Natural killer cell (primary cell): ENCODE measurements around the gene CFAP99. TPM values are rescaled to one million over a fixed set of nuclear protein-coding genes. Genes with fewer than 3 reads are reported as not detected.

ENCODE experiments used
- ATAC-seq, 3 donors: fragments of 150-1000 bp in 2 of 3; fragments of 200-7000 bp in 1 of 3; cut with Tn5 transposase; 1 replicate in 1 of 3; 2 replicates in 2 of 3; pipeline ENCODE4 v1.10.0; 2021; ENCODE audit warnings: mild to moderate bottlenecking in 2 of 3, moderate library complexity in 2 of 3
- DNase-seq, 2 donors: peaks; one replicate each; pipeline versions ENCODE4 v3.0.0 to v3.0.0-alpha.2; 2013 to 2021; ENCODE audit warnings: mixed read lengths in 1 of 2
- H3K27ac ChIP-seq: one replicate; pipeline ENCODE4 v1.5.1; 2013; ENCODE audit warnings: mild to moderate bottlenecking, low read length
- H3K27me3 ChIP-seq: one replicate; pipeline ENCODE4 v1.6.1; 2013; ENCODE audit warnings: low read length; ENCODE audit not compliant: control insufficient read depth, insufficient read depth
- H3K36me3 ChIP-seq: one replicate; pipeline ENCODE4 v1.6.1; 2013; ENCODE audit warnings: low read length; ENCODE audit not compliant: control insufficient read depth, insufficient read depth
- H3K4me1 ChIP-seq: one replicate; pipeline ENCODE4 v1.6.1; 2013; ENCODE audit warnings: low read length; ENCODE audit not compliant: control insufficient read depth, insufficient read depth
- H3K4me3 ChIP-seq: one replicate; pipeline ENCODE4 v1.5.1; 2013; ENCODE audit warnings: low read length
- H3K9me3 ChIP-seq: one replicate; pipeline ENCODE4 v1.6.1; 2013; ENCODE audit warnings: low read length; ENCODE audit not compliant: control insufficient read depth, insufficient read depth
- H3K27ac Mint-ChIP-seq, 2 donors: one replicate each; pipeline ENCODE4 v1.8.0; 2022; ENCODE audit warnings: mild to moderate bottlenecking in 2 of 2, mixed read lengths in 2 of 2, moderate library complexity in 1 of 2
- H3K27me3 Mint-ChIP-seq, 2 donors: one replicate each; pipeline ENCODE4 v1.8.0; 2022; ENCODE audit warnings: low read depth in 2 of 2, mixed read lengths in 2 of 2
- H3K36me3 Mint-ChIP-seq: one replicate; pipeline ENCODE4 v1.8.0; 2022; ENCODE audit warnings: mixed read lengths
- H3K4me1 Mint-ChIP-seq, 2 donors: one replicate each; pipeline ENCODE4 v1.8.0; 2022; ENCODE audit warnings: mixed read lengths in 2 of 2
- H3K4me3 Mint-ChIP-seq: one replicate; pipeline ENCODE4 v1.8.0; 2022; ENCODE audit warnings: mild to moderate bottlenecking, moderate library complexity, mixed read lengths
- H3K9me3 Mint-ChIP-seq, 2 donors: one replicate each; pipeline ENCODE4 v1.8.0; 2022; ENCODE audit warnings: mixed read lengths in 2 of 2
- CTCF ChIP-seq: fragments of 200-600 bp; IDR thresholded peaks from one replicate; pipeline ENCODE4 v1.8.0; 2022; ENCODE audit warnings: antibody characterized with exemption
- WGBS: methylation state at CpG from one replicate; pipeline ENCODE4 v1.1.7; 2013; ENCODE audit warnings: missing lambda C conversion rate; ENCODE audit not compliant: insufficient coverage; 5-methylcytosine and 5-hydroxymethylcytosine counted together
- intact Hi-C: fragments of 100-400 bp; cut with micrococcal nuclease; formaldehyde crosslinking; loops from one replicate; pipeline ENCODE4 v1.14.2; 2022
- total RNA-seq, 4 donors: library from RNA; stranded (reverse); fragments of 120-200 nt in 1 of 4; gene quantifications; one replicate each; pipeline versions ENCODE4 v1.2.3 to v1.2.4, GENCODE V29; 2013 to 2022

CFAP99 gene
- total RNA-seq, 3 donors from 2014 or later (not counting 1 experiment from before 2014, with no cell fraction given) = not detected

GRCh38 chr4:2448589-2448988 lies 29.8 kb downstream of the CFAP99 start:
- ATAC-seq = no peak
- intact Hi-C loops = no loop called here
- Mint-ChIP-seq H3K36me3 (no peaks in the 10 kb centered on the region), H3K9me3 (no peaks in the 10 kb centered on the region), H3K27ac (no peak overlapping the region), H3K4me3 (no peak overlapping the region), H3K4me1 (no peaks in the 10 kb centered on the region), H3K27me3 (no peaks in the 10 kb centered on the region)
- WGBS = 95% methylated on average over 7 of the region's 7 CpGs
- H3K9me3 ChIP-seq = no peaks in the 10 kb centered on the region
- no peak overlapping the region for H3K4me3 ChIP-seq
- H3K27me3 ChIP-seq = no peaks in the 10 kb centered on the region
- H3K36me3 ChIP-seq = no peaks in the 10 kb centered on the region
- no peak for DNase-seq
- TF ChIP-seq CTCF = no peak
- H3K27ac ChIP-seq = no peak overlapping the region
- no peaks in the 10 kb centered on the region for H3K4me1 ChIP-seq

- Mint-ChIP-seq H3K4me1 (no peaks in the 10 kb centered on the region), H3K27me3 (no peaks in the 10 kb centered on the region), H3K27ac (no peak overlapping the region), H3K4me3 (no peak overlapping the region), H3K9me3 (no peaks in the 10 kb centered on the region), H3K36me3 (no peaks in the 10 kb centered on the region)
- Histone ChIP-seq H3K9me3 (no peaks in the 10 kb centered on the region), H3K27ac (no peak overlapping the region), H3K4me1 (no peaks in the 10 kb centered on the region), H3K4me3 (no peak overlapping the region), H3K27me3 (no peaks in the 10 kb centered on the region), H3K36me3 (no peaks in the 10 kb centered on the region)
- DNase-seq (no peak), ATAC-seq (no peak)
- no peak for TF ChIP-seq CTCF
- intact Hi-C loops = no loop called here
- WGBS = 97% methylated on average over 11 of the region's 11 CpGs
These were observed 30.3 kb downstream of the CFAP99 start for GRCh38 chr4:2449051-2449450.

GRCh38 chr4:2449511-2450392 lies 31.0 kb downstream of the CFAP99 start:
- no peak overlapping the region for H3K27ac Mint-ChIP-seq
- DNase-seq (no peak), ATAC-seq (no peak)
- Histone ChIP-seq H3K27me3 (no peaks in the 10 kb centered on the region), H3K4me3 (no peak overlapping the region), H3K4me1 (no peaks in the 10 kb centered on the region), H3K27ac (no peak overlapping the region), H3K36me3 (no peaks in the 10 kb centered on the region), H3K9me3 (no peaks in the 10 kb centered on the region)
- TF ChIP-seq CTCF = no peak
- no peaks in the 10 kb centered on the region for H3K27me3 Mint-ChIP-seq
- H3K4me3 Mint-ChIP-seq = no peak overlapping the region
- 88% methylated on average over 27 of the region's 27 CpGs for WGBS
- H3K36me3 Mint-ChIP-seq = no peaks in the 10 kb centered on the region
- intact Hi-C loops = no loop called here
- no peaks in the 10 kb centered on the region for H3K4me1 Mint-ChIP-seq
- no peaks in the 10 kb centered on the region for H3K9me3 Mint-ChIP-seq
